ENCODE measurements around the gene PCNT.

The PCNT gene, protein sequence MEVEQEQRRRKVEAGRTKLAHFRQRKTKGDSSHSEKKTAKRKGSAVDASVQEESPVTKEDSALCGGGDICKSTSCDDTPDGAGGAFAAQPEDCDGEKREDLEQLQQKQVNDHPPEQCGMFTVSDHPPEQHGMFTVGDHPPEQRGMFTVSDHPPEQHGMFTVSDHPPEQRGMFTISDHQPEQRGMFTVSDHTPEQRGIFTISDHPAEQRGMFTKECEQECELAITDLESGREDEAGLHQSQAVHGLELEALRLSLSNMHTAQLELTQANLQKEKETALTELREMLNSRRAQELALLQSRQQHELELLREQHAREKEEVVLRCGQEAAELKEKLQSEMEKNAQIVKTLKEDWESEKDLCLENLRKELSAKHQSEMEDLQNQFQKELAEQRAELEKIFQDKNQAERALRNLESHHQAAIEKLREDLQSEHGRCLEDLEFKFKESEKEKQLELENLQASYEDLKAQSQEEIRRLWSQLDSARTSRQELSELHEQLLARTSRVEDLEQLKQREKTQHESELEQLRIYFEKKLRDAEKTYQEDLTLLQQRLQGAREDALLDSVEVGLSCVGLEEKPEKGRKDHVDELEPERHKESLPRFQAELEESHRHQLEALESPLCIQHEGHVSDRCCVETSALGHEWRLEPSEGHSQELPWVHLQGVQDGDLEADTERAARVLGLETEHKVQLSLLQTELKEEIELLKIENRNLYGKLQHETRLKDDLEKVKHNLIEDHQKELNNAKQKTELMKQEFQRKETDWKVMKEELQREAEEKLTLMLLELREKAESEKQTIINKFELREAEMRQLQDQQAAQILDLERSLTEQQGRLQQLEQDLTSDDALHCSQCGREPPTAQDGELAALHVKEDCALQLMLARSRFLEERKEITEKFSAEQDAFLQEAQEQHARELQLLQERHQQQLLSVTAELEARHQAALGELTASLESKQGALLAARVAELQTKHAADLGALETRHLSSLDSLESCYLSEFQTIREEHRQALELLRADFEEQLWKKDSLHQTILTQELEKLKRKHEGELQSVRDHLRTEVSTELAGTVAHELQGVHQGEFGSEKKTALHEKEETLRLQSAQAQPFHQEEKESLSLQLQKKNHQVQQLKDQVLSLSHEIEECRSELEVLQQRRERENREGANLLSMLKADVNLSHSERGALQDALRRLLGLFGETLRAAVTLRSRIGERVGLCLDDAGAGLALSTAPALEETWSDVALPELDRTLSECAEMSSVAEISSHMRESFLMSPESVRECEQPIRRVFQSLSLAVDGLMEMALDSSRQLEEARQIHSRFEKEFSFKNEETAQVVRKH (N-terminal part only)

DNA sequence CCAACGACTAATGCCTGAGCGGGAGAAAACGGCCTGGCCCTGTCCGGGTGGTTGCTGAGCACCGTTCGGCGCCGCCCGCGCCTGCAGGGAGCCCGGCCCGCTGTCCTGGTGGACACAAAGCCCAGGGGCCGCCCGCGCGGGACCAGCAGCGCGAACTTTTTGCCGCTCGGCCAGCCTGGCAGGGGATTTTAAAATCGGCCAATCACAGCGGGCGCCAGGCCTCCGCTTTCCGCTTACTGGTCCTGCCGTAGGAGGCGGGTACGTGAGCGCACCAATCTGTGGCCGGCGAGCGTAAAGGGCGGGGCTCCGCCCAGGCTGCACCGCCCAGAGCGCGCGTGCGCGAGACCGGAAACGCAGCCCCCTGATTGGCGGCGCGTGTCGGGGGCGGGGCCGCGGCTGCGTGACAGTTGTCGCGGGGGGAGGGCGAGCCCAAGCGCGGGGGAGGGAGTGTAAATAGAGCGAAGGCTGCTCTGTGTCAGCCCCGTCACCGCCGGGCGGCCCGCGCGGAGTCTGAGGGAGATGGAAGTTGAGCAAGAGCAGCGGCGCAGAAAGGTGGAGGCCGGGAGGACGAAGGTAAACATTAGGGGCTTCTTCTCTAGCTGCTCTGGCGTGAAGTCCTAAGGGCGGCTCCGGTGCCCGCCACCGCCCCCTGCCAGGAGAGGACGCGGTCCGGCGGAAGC, at the start of gene PCNT, which contains the start of gene C21orf58:
Gene PCNT, plus strand, starts transcription at position 447 of the 680 bp plus-strand sequence. Its CDS starts 73 bp downstream, at position 520.
Gene C21orf58, minus strand, starts transcription at position 161 of the 680 bp plus-strand sequence. CDS start 1,132 bp downstream, outside the sequence.
- peak within 1 kb of the TSS; percentile 99 for H3K27ac ChIP-seq
- TF ChIP-seq, protein P1, sequence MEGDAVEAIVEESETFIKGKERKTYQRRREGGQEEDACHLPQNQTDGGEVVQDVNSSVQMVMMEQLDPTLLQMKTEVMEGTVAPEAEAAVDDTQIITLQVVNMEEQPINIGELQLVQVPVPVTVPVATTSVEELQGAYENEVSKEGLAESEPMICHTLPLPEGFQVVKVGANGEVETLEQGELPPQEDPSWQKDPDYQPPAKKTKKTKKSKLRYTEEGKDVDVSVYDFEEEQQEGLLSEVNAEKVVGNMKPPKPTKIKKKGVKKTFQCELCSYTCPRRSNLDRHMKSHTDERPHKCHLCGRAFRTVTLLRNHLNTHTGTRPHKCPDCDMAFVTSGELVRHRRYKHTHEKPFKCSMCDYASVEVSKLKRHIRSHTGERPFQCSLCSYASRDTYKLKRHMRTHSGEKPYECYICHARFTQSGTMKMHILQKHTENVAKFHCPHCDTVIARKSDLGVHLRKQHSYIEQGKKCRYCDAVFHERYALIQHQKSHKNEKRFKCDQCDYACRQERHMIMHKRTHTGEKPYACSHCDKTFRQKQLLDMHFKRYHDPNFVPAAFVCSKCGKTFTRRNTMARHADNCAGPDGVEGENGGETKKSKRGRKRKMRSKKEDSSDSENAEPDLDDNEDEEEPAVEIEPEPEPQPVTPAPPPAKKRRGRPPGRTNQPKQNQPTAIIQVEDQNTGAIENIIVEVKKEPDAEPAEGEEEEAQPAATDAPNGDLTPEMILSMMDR (IDR thresholded peaks at IDR 0.05) = no peak
- TF ChIP-seq ZFX (IDR thresholded peaks at IDR 0.05; ENCODE audit: borderline replicate concordance) = no peak

DNA sequence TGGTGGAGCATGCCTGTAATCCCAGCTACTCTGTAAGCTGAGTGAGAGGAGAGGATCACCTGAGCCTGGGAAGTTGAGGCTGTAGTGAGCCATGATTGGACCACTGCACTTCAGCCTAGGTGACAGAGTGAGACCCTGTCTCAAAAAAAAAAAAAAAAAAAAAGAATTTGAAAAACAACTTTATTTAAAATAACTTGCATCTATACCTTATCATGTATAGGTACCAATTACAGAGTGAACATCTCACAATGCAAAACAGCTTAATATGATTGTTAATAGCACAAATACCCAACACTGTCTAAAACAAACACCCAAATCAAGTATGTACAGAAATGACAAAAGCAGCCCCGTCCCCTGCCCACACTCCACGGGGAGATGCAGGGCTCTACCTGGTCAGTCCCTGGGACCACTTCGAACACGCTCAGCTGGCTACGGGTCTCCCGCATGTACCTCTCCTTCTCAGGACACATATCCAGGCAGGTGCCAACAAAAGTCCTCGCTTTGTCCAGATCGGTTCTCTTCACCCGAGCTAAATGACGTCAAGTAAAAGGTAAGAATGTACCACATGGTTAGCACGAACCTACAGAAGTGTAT, 49.1 kb upstream of the PCNT start:
- no peak overlapping the region for H3K27ac ChIP-seq
- TF ChIP-seq, protein P1 (IDR thresholded peaks at IDR 0.05) = no peak
- no peak for TF ChIP-seq ZFX (IDR thresholded peaks at IDR 0.05; ENCODE audit: borderline replicate concordance)

DNA sequence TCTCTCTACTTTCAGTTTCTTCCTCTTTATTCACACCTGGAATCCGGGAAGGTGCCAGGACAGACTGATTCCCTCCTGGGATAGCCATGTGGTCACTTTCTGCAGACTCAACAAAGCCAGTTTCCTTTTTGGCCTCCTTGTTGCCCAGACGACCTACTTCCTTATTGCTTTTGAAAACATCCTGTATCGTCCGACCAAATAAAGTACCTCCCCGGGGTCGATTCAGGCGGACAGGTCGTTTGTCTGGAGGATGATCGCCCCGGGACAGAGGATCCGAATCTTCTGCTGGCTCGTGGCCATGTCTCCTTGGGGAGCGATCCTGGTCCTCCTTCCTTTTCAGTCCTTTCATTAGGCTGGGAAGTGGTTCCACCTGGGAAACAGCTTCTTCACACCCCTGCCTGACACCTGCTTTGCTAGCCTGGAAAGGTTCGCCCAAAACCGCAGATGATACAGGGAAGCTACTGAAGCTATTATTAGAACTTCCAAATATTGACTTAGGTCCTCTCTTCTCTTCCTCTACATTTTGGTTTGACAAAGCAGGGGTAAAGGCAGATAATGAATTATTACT, 39.8 kb upstream of the PCNT start:
- TF ChIP-seq ZFX (IDR thresholded peaks at IDR 0.05; ENCODE audit: borderline replicate concordance) = no peak
- TF ChIP-seq, protein P1 (IDR thresholded peaks at IDR 0.05) = no peak
- H3K27ac ChIP-seq = no peak overlapping the region

DNA sequence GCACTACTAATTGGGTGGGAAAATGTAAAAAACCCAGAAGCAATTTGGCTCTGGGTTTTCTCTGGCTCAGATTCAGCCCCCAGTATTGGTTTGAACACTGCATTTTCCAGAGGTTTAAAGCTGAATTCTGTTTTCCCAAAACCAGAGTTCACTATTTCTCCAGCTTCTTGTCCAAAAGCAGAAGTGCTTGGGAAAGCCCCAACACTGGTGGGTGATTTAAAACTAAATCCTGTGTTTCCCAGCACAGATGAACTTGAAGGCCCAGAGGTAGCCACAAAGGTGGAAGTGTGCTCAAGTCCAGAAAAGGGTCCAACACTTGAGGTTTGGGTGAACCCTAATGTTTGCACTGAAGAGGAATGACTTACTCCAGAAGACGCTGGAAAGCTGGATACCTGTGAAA, 39.2 kb upstream of the PCNT start:
- TF ChIP-seq, protein P1 (IDR thresholded peaks at IDR 0.05) = no peak
- no peak for TF ChIP-seq ZFX (IDR thresholded peaks at IDR 0.05; ENCODE audit: borderline replicate concordance)
- H3K27ac ChIP-seq = peak overlapping the region; percentile 89

DNA sequence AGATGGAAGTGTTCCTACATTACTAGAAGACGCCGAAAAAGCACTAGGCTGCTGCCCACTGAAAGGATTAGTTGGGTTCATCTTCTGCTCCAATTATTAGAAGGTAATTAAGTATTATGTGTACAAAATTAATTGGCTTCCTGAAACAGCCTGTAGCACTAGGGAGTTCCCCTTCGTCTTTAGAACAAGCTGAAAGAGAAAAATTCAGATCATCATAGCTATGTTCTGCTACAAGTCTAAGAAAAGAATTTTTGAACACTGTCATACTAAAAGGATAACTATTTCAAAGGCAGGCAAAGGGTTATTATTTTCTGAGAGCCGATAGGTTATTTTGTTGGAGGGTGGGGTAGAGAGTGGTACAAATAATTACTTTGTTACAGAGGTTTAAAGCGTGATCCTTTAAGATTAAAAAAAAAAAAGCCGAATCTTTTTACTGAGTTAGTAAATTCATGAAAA, 38.7 kb upstream of the PCNT start, which contains the start of gene MCM3AP:
Gene MCM3AP, minus strand, starts transcription at position 406 of the 456 bp plus-strand sequence. Its CDS starts 325 bp downstream, at position 81.
- TF ChIP-seq, protein P1 (IDR thresholded peaks at IDR 0.05) = no peak
- no peak for TF ChIP-seq ZFX (IDR thresholded peaks at IDR 0.05; ENCODE audit: borderline replicate concordance)
- peak within 1 kb of the TSS; percentile 89 for H3K27ac ChIP-seq

Measured in 22Rv1 (cell line).